H1 (cell line): ENCODE results near the gene UGGT2. TPM values are rescaled to one million over a fixed set of nuclear protein-coding genes. Genes with fewer than 3 reads are reported as not detected.

Experiments
- CTCF ChIA-PET: fragments of 300-600 bp; sonication (Branson Sonifier 250); formaldehyde crosslinking; loops from one replicate; lab custom pipeline; 2021; ENCODE audit not compliant: partially characterized antibody; lab: Charles Lee
- POLR2A ChIA-PET: fragments of 300-600 bp; sonication (Branson Sonifier 250); formaldehyde crosslinking; loops from one replicate; lab custom pipeline; 2021; ENCODE audit warnings: inconsistent platforms; ENCODE audit not compliant: partially characterized antibody; lab: Charles Lee
- DNase-seq, 2 experiments: peaks; one replicate each; pipeline versions ENCODE4 v3.0.0 to v3.0.0-alpha.2; 2010 to 2022; ENCODE audit warnings: low spot score in 2 of 2, low read depth in 1 of 2, mixed read lengths in 1 of 2
- FAIRE-seq: peaks from 2 replicates; lab custom pipeline; 2011; peaks lifted over from hg19 to GRCh38; lab: Jason Lieb, UNC
- H2AFZ ChIP-seq: 2 replicates; pipeline ENCODE4 v1.8.1; 2012; ENCODE audit warnings: low read length, inconsistent platforms
- H2AK5ac ChIP-seq: 2 replicates; pipeline ENCODE4 v1.6.1; 2013; ENCODE audit warnings: low read depth, low read length
- H2BK120ac ChIP-seq: replicated peaks from 2 replicates; pipeline ENCODE3; 2013; ENCODE audit warnings: low read depth, low read length, inconsistent platforms
- H2BK12ac ChIP-seq: 2 replicates; pipeline ENCODE4 v1.6.1; 2013; ENCODE audit warnings: low read depth, low read length
- H2BK15ac ChIP-seq: 2 replicates; pipeline ENCODE4 v1.6.1; 2013; ENCODE audit warnings: low read length
- H2BK20ac ChIP-seq: 2 replicates; pipeline ENCODE4 v1.6.1; 2013; ENCODE audit warnings: low read length
- H2BK5ac ChIP-seq: 2 replicates; pipeline ENCODE4 v1.6.1; 2013; ENCODE audit warnings: low read depth, low read length
- H3K14ac ChIP-seq: 2 replicates; pipeline ENCODE4 v1.6.1; 2013; ENCODE audit warnings: inconsistent platforms; ENCODE audit not compliant: insufficient read length
- H3K18ac ChIP-seq: 2 replicates; pipeline ENCODE4 v1.6.1; 2013; ENCODE audit warnings: low read length; ENCODE audit errors: extremely low read depth
- H3K23ac ChIP-seq: 2 replicates; pipeline ENCODE4 v1.6.1; 2013; ENCODE audit warnings: inconsistent platforms; ENCODE audit not compliant: insufficient read length
- H3K23me2 ChIP-seq: 2 replicates; pipeline ENCODE4 v1.6.1; 2013; ENCODE audit warnings: low read depth, low read length
- H3K27ac ChIP-seq: 2 replicates; pipeline ENCODE4 v1.6.1; 2011; ENCODE audit warnings: low read depth, low read length, inconsistent platforms
- H3K27me3 ChIP-seq, 4 experiments: replicated peaks in 1 of 4; 1 replicate in 1 of 4; 2 replicates in 3 of 4; pipeline versions ENCODE4 v1.6.1 to v1.8.1; 2011 to 2013; ENCODE audit warnings: low read length in 3 of 4, mild to moderate bottlenecking in 3 of 4, inconsistent platforms in 2 of 4, mixed read lengths in 2 of 4, moderate library complexity in 1 of 4; ENCODE audit not compliant: control insufficient read depth in 3 of 4, insufficient read depth in 3 of 4; ENCODE audit errors: extremely low read depth in 1 of 4
- H3K36me3 ChIP-seq, 4 experiments: 2 replicates each; pipeline versions ENCODE4 v1.6.1 to v1.8.1; 2011 to 2013; ENCODE audit warnings: mild to moderate bottlenecking in 4 of 4, low read length in 3 of 4, moderate library complexity in 2 of 4, control low read depth in 1 of 4, inconsistent platforms in 1 of 4; ENCODE audit not compliant: insufficient read depth in 4 of 4, control insufficient read depth in 2 of 4
- H3K4ac ChIP-seq: replicated peaks from 2 replicates; pipeline ENCODE3; 2013; ENCODE audit warnings: low read length, low read depth, mixed read lengths, inconsistent platforms; ENCODE audit not compliant: insufficient read length
- H3K4me1 ChIP-seq, 4 experiments: replicated peaks in 1 of 4; 1 replicate in 1 of 4; 2 replicates in 3 of 4; pipeline versions ENCODE4 v1.6.1 to v1.8.1; 2011 to 2013; ENCODE audit warnings: low read length in 3 of 4, inconsistent platforms in 2 of 4, mixed read lengths in 1 of 4; ENCODE audit not compliant: insufficient read depth in 4 of 4, control insufficient read depth in 3 of 4
- H3K4me2 ChIP-seq, 2 experiments: 2 replicates each; pipeline versions ENCODE4 v1.6.1 to v1.8.1; 2011 to 2013; ENCODE audit warnings: low read depth in 2 of 2, low read length in 2 of 2, control low read depth in 1 of 2, inconsistent platforms in 1 of 2, mild to moderate bottlenecking in 1 of 2; ENCODE audit not compliant: insufficient read depth in 1 of 2
- H3K4me3 ChIP-seq, 4 experiments: fragments of 200-600, 300-600 bp in 1 of 4; sonication (generic), shearing (Covaris generic), sonication (Bioruptor Twin) in 1 of 4; 2 replicates each; pipeline versions ENCODE4 v1.5.1 to v1.8.1; 2011 to 2016; ENCODE audit warnings: low read length in 4 of 4, low read depth in 3 of 4, control low read depth in 2 of 4, inconsistent platforms in 2 of 4, mild to moderate bottlenecking in 2 of 4, mixed read lengths in 1 of 4, moderate library complexity in 1 of 4; ENCODE audit not compliant: insufficient read depth in 2 of 4; ENCODE audit errors: extremely low read depth in 1 of 4
- H3K56ac ChIP-seq: replicated peaks from 2 replicates; pipeline ENCODE3; 2013; ENCODE audit warnings: low read depth, mild to moderate bottlenecking, mixed read lengths, low read length, inconsistent platforms; ENCODE audit not compliant: insufficient read length
- H3K79me1 ChIP-seq: 2 replicates; pipeline ENCODE4 v1.6.1; 2013; ENCODE audit warnings: low read depth, low read length, control low read depth
- H3K79me2 ChIP-seq, 2 experiments: 2 replicates each; pipeline versions ENCODE4 v1.6.1 to v1.8.1; 2012 to 2013; ENCODE audit warnings: low read length in 2 of 2, mild to moderate bottlenecking in 2 of 2, inconsistent platforms in 1 of 2; ENCODE audit not compliant: insufficient read depth in 2 of 2, control insufficient read depth in 1 of 2
- H3K9ac ChIP-seq, 4 experiments: replicated peaks in 1 of 4; 1 replicate in 1 of 4; 2 replicates in 3 of 4; pipeline versions ENCODE4 v1.6.1 to v1.8.1; 2011 to 2013; ENCODE audit warnings: low read depth in 3 of 4, low read length in 3 of 4, control low read depth in 2 of 4, mild to moderate bottlenecking in 2 of 4, moderate library complexity in 2 of 4, inconsistent platforms in 1 of 4; ENCODE audit errors: extremely low read depth in 1 of 4
- H3K9me3 ChIP-seq, 2 experiments: 2 replicates each; pipeline versions ENCODE4 v1.6.1 to v1.8.1; 2012 to 2013; ENCODE audit warnings: mild to moderate bottlenecking in 2 of 2, moderate library complexity in 2 of 2, control low read depth in 1 of 2, inconsistent platforms in 1 of 2, low read depth in 1 of 2, low read length in 1 of 2, mixed read lengths in 1 of 2; ENCODE audit not compliant: insufficient read depth in 2 of 2
- H4K20me1 ChIP-seq, 2 experiments: replicated peaks in 1 of 2; 2 replicates each; pipeline versions ENCODE3 to v1.8.1; 2011 to 2013; ENCODE audit warnings: inconsistent platforms in 2 of 2, low read length in 2 of 2, mild to moderate bottlenecking in 1 of 2; ENCODE audit not compliant: insufficient read depth in 2 of 2, control insufficient read depth in 1 of 2
- H4K5ac ChIP-seq: 2 replicates; pipeline ENCODE4 v1.6.1; 2013; ENCODE audit warnings: low read length, low read depth, mixed read lengths, inconsistent platforms; ENCODE audit not compliant: insufficient read length
- H4K8ac ChIP-seq: 2 replicates; pipeline ENCODE4 v1.8.0; 2013; ENCODE audit warnings: mild to moderate bottlenecking, moderate library complexity, low read length, inconsistent platforms; ENCODE audit not compliant: insufficient read depth; ENCODE audit errors: extremely low read depth
- H4K91ac ChIP-seq: replicated peaks from 2 replicates; pipeline ENCODE3; 2013; ENCODE audit warnings: low read length, mixed read lengths, inconsistent platforms; ENCODE audit not compliant: insufficient read length
- ATF2 ChIP-seq: IDR thresholded peaks from 2 replicates; pipeline ENCODE4 v1.6.1; 2012; ENCODE audit warnings: low read length, inconsistent platforms
- CHD1 ChIP-seq: IDR thresholded peaks from 2 replicates; pipeline ENCODE4 v1.6.1; 2012; ENCODE audit warnings: low read depth, low read length, improper control_type of control experiment
- CTBP2 ChIP-seq: IDR thresholded peaks from 2 replicates; pipeline ENCODE4 v1.7.0; 2011; ENCODE audit warnings: borderline replicate concordance, mild to moderate bottlenecking, moderate library complexity, mixed read lengths, low read length; ENCODE audit not compliant: insufficient read depth, insufficient read length
- GABPA ChIP-seq: IDR thresholded peaks from 2 replicates; pipeline ENCODE4 v1.6.1; 2011; ENCODE audit warnings: mild to moderate bottlenecking, low read length, moderate library complexity, borderline replicate concordance; ENCODE audit not compliant: insufficient read depth
- NRF1 ChIP-seq: IDR thresholded peaks from 2 replicates; pipeline ENCODE4 v1.6.1; 2011; ENCODE audit warnings: mild to moderate bottlenecking, low read depth, low read length, improper control_type of control experiment
- RFX5 ChIP-seq: IDR thresholded peaks from 2 replicates; pipeline ENCODE4 v1.6.1; 2011; ENCODE audit warnings: low read depth, low read length, improper control_type of control experiment, borderline replicate concordance
- SAP30 ChIP-seq: fragments of 300-600 bp; sonication (generic); IDR thresholded peaks from 2 replicates; pipeline ENCODE4 v1.7.1; 2012; ENCODE audit warnings: low read length, moderate library complexity, mild to moderate bottlenecking, inconsistent platforms; ENCODE audit not compliant: insufficient read depth, insufficient replicate concordance
- SIN3A ChIP-seq, 2 experiments: IDR thresholded peaks in 1 of 2; conservative IDR thresholded peaks in 1 of 2; 2 replicates each; pipeline ENCODE4 v1.6.1; 2011 to 2012; ENCODE audit warnings: low read length in 2 of 2, improper control_type of control experiment in 1 of 2, low read depth in 1 of 2, mild to moderate bottlenecking in 1 of 2
- SIRT6 ChIP-seq: IDR thresholded peaks from one replicate; pipeline ENCODE4 v1.7.1; 2012; ENCODE audit warnings: low read length, inconsistent platforms
- SIX5 ChIP-seq: IDR thresholded peaks from 2 replicates; pipeline ENCODE4 v1.6.1; 2011; ENCODE audit warnings: mild to moderate bottlenecking, low read depth, low read length
- SP2 ChIP-seq: IDR thresholded peaks from 2 replicates; pipeline ENCODE4 v1.6.1; 2012; ENCODE audit warnings: mild to moderate bottlenecking, low read length, inconsistent platforms
- TAF7 ChIP-seq: optimal IDR thresholded peaks from 2 replicates; pipeline ENCODE3; 2011; ENCODE audit warnings: low read depth, mild to moderate bottlenecking, inconsistent platforms, low read length, moderate library complexity, borderline replicate concordance
- TEAD4 ChIP-seq: IDR thresholded peaks from 2 replicates; pipeline ENCODE4 v1.6.1; 2012; ENCODE audit warnings: low read depth, low read length, inconsistent platforms, mixed read lengths
- WGBS, 2 experiments: shearing (Covaris generic) in 1 of 2; methylation state at CpG; one replicate each; pipeline versions ENCODE4 v1.1.6 to v1.1.7; 2013 to 2015; ENCODE audit warnings: low lambda C conversion rate in 2 of 2, mixed read lengths in 2 of 2, inconsistent platforms in 1 of 2, low coverage in 1 of 2, missing lambda C conversion rate in 1 of 2; ENCODE audit not compliant: insufficient replicate concordance in 2 of 2, insufficient coverage in 1 of 2, insufficient read length in 1 of 2; ENCODE audit errors: extremely low coverage in 1 of 2, missing lambda C conversion rate in 1 of 2; 5-methylcytosine and 5-hydroxymethylcytosine counted together
- polyA plus RNA-seq, 7 experiments: library from polyadenylated mRNA; depleted of rRNA in 3 of 7; stranded (reverse) in 5 of 7; unstranded in 2 of 7; fragments of >200 nt in 5 of 7; fragments of 200-250 nt in 2 of 7; gene quantifications; 1 replicate in 5 of 7; 2 replicates in 1 of 7; 4 replicates in 1 of 7; pipeline versions ENCODE4 v1.2.1 to v1.2.3, GENCODE V29; 2011 to 2013; ENCODE audit warnings: missing spikeins in 2 of 7, mixed read lengths in 2 of 7
- total RNA-seq: library from RNA; stranded (reverse); fragmentation: NEBNext Ultra II Directional; extraction: Animal tissue kit (Norgen Biotek cat#: 25700); gene quantifications from 2 replicates; pipeline ENCODE4 v1.2.1, GENCODE V29; 2021

The UGGT2 gene
- total and polyA plus RNA-seq, 2 of the 8 experiments (the other 6 are each of a cell fraction or from before 2014, with no cell fraction given): 5.9 to 25.1 TPM

- WGBS, 2 experiments: 86% methylated on average over 2 of the region's 2 CpGs; no CpG with 5 or more reads in 1 of the 2 experiments
- Histone ChIP-seq H2BK15ac (no peak overlapping the region), H4K20me1 (no peaks in the 10 kb centered on the region), H3K23ac (no peak overlapping the region), H4K8ac (no peak overlapping the region), H3K9ac (no peak overlapping the region), H3K23me2 (no peaks in the 10 kb centered on the region), H3K4me3 (no peak overlapping the region), H2BK12ac (no peak overlapping the region), H2AFZ (no peak overlapping the region), H4K5ac (no peak overlapping the region), H3K56ac (no peak overlapping the region), H3K79me1 (no peaks in the 10 kb centered on the region), H2BK5ac (no peak overlapping the region), H4K91ac (no peak overlapping the region), H3K4me2 (no peak overlapping the region), H3K4me1 (no peaks in the 10 kb centered on the region), H2BK20ac (no peak overlapping the region), H3K27ac (no peak overlapping the region), H3K36me3 (no peaks in the 10 kb centered on the region), H3K27me3 (no peaks in the 10 kb centered on the region), H3K14ac (no peak overlapping the region), H3K18ac (no peak overlapping the region), H2AK5ac (no peak overlapping the region), H3K4ac (no peak overlapping the region), H2BK120ac (no peak overlapping the region), H3K9me3 (no peaks in the 10 kb centered on the region), H3K79me2 (no peaks in the 10 kb centered on the region)
- DNase-seq (no peak), FAIRE-seq (no peak)
- ChIA-PET POLR2A (no interaction called here), CTCF (no interaction called here)
- no peak for TF ChIP-seq RFX5
- no peak for TF ChIP-seq GABPA
- TF ChIP-seq SP2: no peak
- TF ChIP-seq TEAD4: no peak
- TF ChIP-seq SIN3A (conservative IDR thresholded peaks at IDR 0.05 in 1 of 2, IDR thresholded peaks at IDR 0.05 in 1 of 2; ENCODE audit: low read depth in 1 of 2, low read length in 2 of 2): no peak
- no peak for TF ChIP-seq TAF7
- no peak for TF ChIP-seq ATF2
- no peak for TF ChIP-seq SIX5
- no peak for TF ChIP-seq CTBP2
- TF ChIP-seq CHD1: no peak
- no peak for TF ChIP-seq SIRT6
- TF ChIP-seq SAP30: no peak
- TF ChIP-seq NRF1: no peak
These were observed 300.5 kb downstream of the UGGT2 start for GRCh38 chr13:95752677-95753076.
